ENCODE results near the gene MAP4K1. TPM values are rescaled to one million over a fixed set of nuclear protein-coding genes. Genes with fewer than 3 reads are reported as not detected.
A peak's percentile ranks its signal among the peaks of the same experiment; 100 is the strongest.

MAP4K1 gene
- total and polyA plus RNA-seq, 2 of the 13 experiments (the other 11 are each of a cell fraction or from before 2014, with no cell fraction given) = 0.24 to 0.89 TPM

DNA sequence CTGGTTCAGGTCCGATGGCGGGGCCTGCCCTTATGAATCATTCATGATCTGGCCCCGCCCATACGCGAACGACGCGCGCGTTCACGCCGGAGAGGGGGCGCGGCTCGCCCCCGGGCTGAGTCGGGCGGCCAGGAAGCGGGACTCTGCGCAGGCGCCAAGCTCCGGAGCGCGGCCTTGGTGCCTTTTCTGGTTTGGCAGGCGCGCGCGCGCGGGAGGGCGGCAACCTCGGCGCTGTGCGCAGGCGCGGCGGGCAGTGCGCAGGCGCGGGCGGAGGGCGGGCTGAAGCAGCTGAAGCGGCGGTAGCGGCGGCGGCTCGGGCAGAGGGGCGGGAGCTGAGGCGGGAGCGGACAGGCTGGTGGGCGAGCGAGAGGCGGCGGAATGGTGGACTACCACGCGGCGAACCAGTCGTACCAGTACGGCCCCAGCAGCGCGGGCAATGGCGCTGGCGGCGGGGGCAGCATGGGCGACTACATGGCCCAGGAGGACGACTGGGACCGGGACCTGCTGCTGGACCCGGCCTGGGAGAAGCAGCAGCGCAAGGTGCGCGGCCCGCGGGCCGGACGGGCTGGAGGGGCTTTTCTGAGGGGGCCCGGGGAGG, 29.7 kb upstream of the MAP4K1 start, which contains the start of gene ACTN4 (continued):
- peak; percentile 48; the same call in 1 of the 2 replicates for TF ChIP-seq ZNF768 (CRISPR knock-in tag; IDR thresholded peaks at IDR 0.05)
- TF ChIP-seq, protein P1, sequence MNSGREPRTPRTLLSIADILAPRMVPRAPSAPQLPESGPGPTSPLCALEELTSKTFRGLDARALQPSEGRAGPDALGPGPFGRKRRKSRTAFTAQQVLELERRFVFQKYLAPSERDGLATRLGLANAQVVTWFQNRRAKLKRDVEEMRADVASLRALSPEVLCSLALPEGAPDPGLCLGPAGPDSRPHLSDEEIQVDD (CRISPR knock-in tag; IDR thresholded peaks at IDR 0.05; ENCODE audit: borderline replicate concordance) = peak; percentile 44; the same call in 1 of the 2 replicates
- TF ChIP-seq GABPA (IDR thresholded peaks at IDR 0.05; ENCODE audit: low read depth, low read length) = no peak
- no peak for TF ChIP-seq GABPA (CRISPR knock-in tag; IDR thresholded peaks at IDR 0.05; ENCODE audit: low read depth)
- peak; percentile 63; the same call in 1 of the 2 replicates for TF ChIP-seq ZBTB38 (CRISPR knock-in tag; IDR thresholded peaks at IDR 0.05)
- TF ChIP-seq, protein P2, sequence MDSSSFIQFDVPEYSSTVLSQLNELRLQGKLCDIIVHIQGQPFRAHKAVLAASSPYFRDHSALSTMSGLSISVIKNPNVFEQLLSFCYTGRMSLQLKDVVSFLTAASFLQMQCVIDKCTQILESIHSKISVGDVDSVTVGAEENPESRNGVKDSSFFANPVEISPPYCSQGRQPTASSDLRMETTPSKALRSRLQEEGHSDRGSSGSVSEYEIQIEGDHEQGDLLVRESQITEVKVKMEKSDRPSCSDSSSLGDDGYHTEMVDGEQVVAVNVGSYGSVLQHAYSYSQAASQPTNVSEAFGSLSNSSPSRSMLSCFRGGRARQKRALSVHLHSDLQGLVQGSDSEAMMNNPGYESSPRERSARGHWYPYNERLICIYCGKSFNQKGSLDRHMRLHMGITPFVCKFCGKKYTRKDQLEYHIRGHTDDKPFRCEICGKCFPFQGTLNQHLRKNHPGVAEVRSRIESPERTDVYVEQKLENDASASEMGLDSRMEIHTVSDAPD (CRISPR knock-in tag; IDR thresholded peaks at IDR 0.05) = no peak
- TF ChIP-seq SIN3B (IDR thresholded peaks at IDR 0.05; ENCODE audit: low read length) = peak; percentile 38; the same call in 1 of the 2 replicates
- TF ChIP-seq RFX3 (CRISPR knock-in tag; IDR thresholded peaks at IDR 0.05) = no peak
- 0 out of 2 replicates have a peak, but pooled peaks have one; percentile 70 for TF ChIP-seq PCBP1 (IDR thresholded peaks at IDR 0.05; ENCODE audit: borderline replicate concordance, low read depth, low read length)
- peak; percentile 75 for TF ChIP-seq ZNF446 (CRISPR knock-in tag; IDR thresholded peaks at IDR 0.05)
- peak; percentile 88 for TF ChIP-seq ZNF776 (CRISPR knock-in tag; IDR thresholded peaks at IDR 0.05)
- peak; percentile 63 for TF ChIP-seq XRCC5 (optimal IDR thresholded peaks at IDR 0.05; ENCODE audit: low read length)
- TF ChIP-seq ZNF503 (CRISPR knock-in tag; IDR thresholded peaks at IDR 0.05) = no peak
- 0 out of 2 replicates have a peak, but pooled peaks have one; percentile 20 for TF ChIP-seq TOPORS (CRISPR knock-in tag; IDR thresholded peaks at IDR 0.05)
- TF ChIP-seq, protein P3, sequence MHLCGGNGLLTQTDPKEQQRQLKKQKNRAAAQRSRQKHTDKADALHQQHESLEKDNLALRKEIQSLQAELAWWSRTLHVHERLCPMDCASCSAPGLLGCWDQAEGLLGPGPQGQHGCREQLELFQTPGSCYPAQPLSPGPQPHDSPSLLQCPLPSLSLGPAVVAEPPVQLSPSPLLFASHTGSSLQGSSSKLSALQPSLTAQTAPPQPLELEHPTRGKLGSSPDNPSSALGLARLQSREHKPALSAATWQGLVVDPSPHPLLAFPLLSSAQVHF (CRISPR knock-in tag; IDR thresholded peaks at IDR 0.05) = no peak
- TF ChIP-seq NR2F2 (IDR thresholded peaks at IDR 0.05; ENCODE audit: borderline replicate concordance, low read depth) = no peak
- peak; percentile 74 for TF ChIP-seq GMEB2 (CRISPR knock-in tag; IDR thresholded peaks at IDR 0.05; ENCODE audit: low read depth)
- 0 out of 2 replicates have a peak, but pooled peaks have one; percentile 42 for TF ChIP-seq ZNF674 (CRISPR knock-in tag; IDR thresholded peaks at IDR 0.05; ENCODE audit: low read depth)
- TF ChIP-seq ZNF788 (CRISPR knock-in tag; IDR thresholded peaks at IDR 0.05; ENCODE audit: borderline replicate concordance) = peak; percentile 45; the same call in 1 of the 2 replicates
- no peak for TF ChIP-seq NCOR1 (IDR thresholded peaks at IDR 0.05; ENCODE audit: borderline replicate concordance, low read length)
- 0 out of 2 replicates have a peak, but pooled peaks have one; percentile 29 for TF ChIP-seq NR1H2 (CRISPR knock-in tag; IDR thresholded peaks at IDR 0.05; ENCODE audit: borderline replicate concordance, low read depth)
- TF ChIP-seq ELF4 (CRISPR knock-in tag; IDR thresholded peaks at IDR 0.05; ENCODE audit: borderline replicate concordance) = no peak

Data from HepG2 (cell line).